Adipocyte (in vitro differentiated cells): Measurements from ENCODE around the gene MRPL45.

Experiments
- DNase-seq: peaks from one replicate; pipeline ENCODE4 v3.0.0-alpha.2; 2015; ENCODE audit warnings: low read depth
- H3K27me3 ChIP-seq: replicated peaks from 2 replicates; pipeline ENCODE4 v1.7.0; 2013; ENCODE audit warnings: mild to moderate bottlenecking, low read length, moderate library complexity; ENCODE audit not compliant: control insufficient read depth, insufficient read depth
- H3K36me3 ChIP-seq: 2 replicates; pipeline ENCODE4 v1.7.0; 2013; ENCODE audit warnings: low read length, mild to moderate bottlenecking, moderate library complexity; ENCODE audit not compliant: control insufficient read depth, insufficient read depth, severe bottlenecking
- H3K4me1 ChIP-seq: 2 replicates; pipeline ENCODE4 v1.7.0; 2013; ENCODE audit warnings: mild to moderate bottlenecking, low read length, moderate library complexity; ENCODE audit not compliant: control insufficient read depth, insufficient read depth
- H3K4me3 ChIP-seq: 2 replicates; pipeline ENCODE4 v1.7.0; 2013; ENCODE audit warnings: mild to moderate bottlenecking, low read length, moderate library complexity
- H3K9ac ChIP-seq: 2 replicates; pipeline ENCODE4 v1.7.0; 2013; ENCODE audit warnings: mild to moderate bottlenecking, low read length, moderate library complexity
- H3K9me3 ChIP-seq: 2 replicates; pipeline ENCODE4 v1.7.0; 2013; ENCODE audit warnings: mild to moderate bottlenecking, low read length, moderate library complexity; ENCODE audit not compliant: control insufficient read depth

MRPL45 gene

GRCh38 chr17:38351412-38352222, 54.6 kb downstream of the MRPL45 start, which contains the start of gene SOCS7:
Gene SOCS7 (plus strand): TSS chr17:38351844. CDS start chr17:38352053, 209 bp downstream.
- Histone ChIP-seq H3K4me3 (peak within 1 kb of the TSS; percentile 87), H3K9me3 (no peaks in the 10 kb centered on the region), H3K27me3 (no peaks in the 10 kb centered on the region), H3K9ac (peak within 1 kb of the TSS; percentile 91), H3K4me1 (peaks cover 26% of the 10 kb centered on the region), H3K36me3 (no peaks in the 10 kb centered on the region)
- peak; percentile 98 for DNase-seq

GRCh38 chr17:38352245-38353085, 55.5 kb downstream of the MRPL45 start:
- no peaks in the 10 kb centered on the region for H3K36me3 ChIP-seq
- H3K9ac ChIP-seq = peak overlapping the region; percentile 89
- H3K9me3 ChIP-seq = no peaks in the 10 kb centered on the region
- H3K27me3 ChIP-seq = no peaks in the 10 kb centered on the region
- H3K4me3 ChIP-seq = peak overlapping the region; percentile 87
- H3K4me1 ChIP-seq = peaks cover 29% of the 10 kb centered on the region
- DNase-seq = peak; percentile 66

GRCh38 chr17:38353086-38353604, 56.2 kb downstream of the MRPL45 start:
- Histone ChIP-seq H3K4me3 (peak overlapping the region; percentile 87), H3K27me3 (no peaks in the 10 kb centered on the region), H3K36me3 (no peaks in the 10 kb centered on the region), H3K9me3 (no peaks in the 10 kb centered on the region), H3K9ac (peak overlapping the region; percentile 89), H3K4me1 (peaks cover 35% of the 10 kb centered on the region)
- no peak for DNase-seq

GRCh38 chr17:38353668-38354067, 56.7 kb downstream of the MRPL45 start:
- no peak for DNase-seq
- Histone ChIP-seq H3K36me3 (no peaks in the 10 kb centered on the region), H3K4me3 (peak overlapping the region; percentile 87), H3K9ac (peak overlapping the region; percentile 89), H3K4me1 (peaks cover 39% of the 10 kb centered on the region), H3K9me3 (no peaks in the 10 kb centered on the region), H3K27me3 (no peaks in the 10 kb centered on the region)

GRCh38 chr17:38354466-38354865, 57.5 kb downstream of the MRPL45 start:
- Histone ChIP-seq H3K9me3 (no peaks in the 10 kb centered on the region), H3K4me3 (peak overlapping the region; percentile 87), H3K36me3 (no peaks in the 10 kb centered on the region), H3K4me1 (peaks cover 47% of the 10 kb centered on the region), H3K9ac (no peak overlapping the region), H3K27me3 (no peaks in the 10 kb centered on the region)
- no peak for DNase-seq

- H3K36me3 ChIP-seq = no peaks in the 10 kb centered on the region
- H3K27me3 ChIP-seq = no peaks in the 10 kb centered on the region
- no peak overlapping the region for H3K9ac ChIP-seq
- H3K9me3 ChIP-seq = no peaks in the 10 kb centered on the region
- no peak for DNase-seq
- H3K4me1 ChIP-seq = peaks cover 47% of the 10 kb centered on the region
- H3K4me3 ChIP-seq = no peak overlapping the region
Measured at GRCh38 chr17:38355251-38355650, 58.3 kb downstream of the MRPL45 start.

GRCh38 chr17:38357486-38358123, 60.6 kb downstream of the MRPL45 start:
- H3K4me3 ChIP-seq = no peak overlapping the region
- peak; percentile 20 for DNase-seq
- no peaks in the 10 kb centered on the region for H3K27me3 ChIP-seq
- H3K4me1 ChIP-seq = peaks cover 47% of the 10 kb centered on the region
- no peaks in the 10 kb centered on the region for H3K9me3 ChIP-seq
- no peak overlapping the region for H3K9ac ChIP-seq
- peaks cover 8% of the 10 kb centered on the region for H3K36me3 ChIP-seq

- Histone ChIP-seq H3K9ac (no peak overlapping the region), H3K4me1 (peaks cover 39% of the 10 kb centered on the region), H3K27me3 (no peaks in the 10 kb centered on the region), H3K36me3 (peaks cover 8% of the 10 kb centered on the region), H3K9me3 (no peaks in the 10 kb centered on the region), H3K4me3 (no peak overlapping the region)
- peak; percentile 20 for DNase-seq
Measured at GRCh38 chr17:38358586-38359513, 61.9 kb downstream of the MRPL45 start.

- H3K4me3 ChIP-seq = no peak overlapping the region
- H3K4me1 ChIP-seq = peaks cover 25% of the 10 kb centered on the region
- no peak overlapping the region for H3K9ac ChIP-seq
- H3K9me3 ChIP-seq = no peaks in the 10 kb centered on the region
- peak; percentile 58 for DNase-seq
- H3K27me3 ChIP-seq = no peaks in the 10 kb centered on the region
- H3K36me3 ChIP-seq = peaks cover 26% of the 10 kb centered on the region
Measured at GRCh38 chr17:38361694-38362465, 64.9 kb downstream of the MRPL45 start.

- peaks cover 37% of the 10 kb centered on the region for H3K36me3 ChIP-seq
- H3K9ac ChIP-seq = no peak overlapping the region
- no peaks in the 10 kb centered on the region for H3K9me3 ChIP-seq
- no peak for DNase-seq
- no peak overlapping the region for H3K4me3 ChIP-seq
- peaks cover 17% of the 10 kb centered on the region for H3K4me1 ChIP-seq
- H3K27me3 ChIP-seq = no peaks in the 10 kb centered on the region
Measured at GRCh38 chr17:38363016-38363415, 66.0 kb downstream of the MRPL45 start.
